Loucy (cell line): ENCODE data around the gene HGS.

Experiments
- EZH2phosphoT487 ChIP-seq: fragments of 200-600 bp; IDR thresholded peaks from 2 replicates; pipeline ENCODE4 v1.6.1; 2018; ENCODE audit warnings: antibody characterized with exemption, mild to moderate bottlenecking, moderate library complexity, borderline replicate concordance
- TF ChIP-seq, protein P1 (sequence below): fragments of 200-600 bp; sonication (generic); conservative IDR thresholded peaks from 2 replicates; pipeline ENCODE4 v1.5.1; 2014; ENCODE audit warnings: mild to moderate bottlenecking, antibody characterized with exemption, low read length

DNA sequence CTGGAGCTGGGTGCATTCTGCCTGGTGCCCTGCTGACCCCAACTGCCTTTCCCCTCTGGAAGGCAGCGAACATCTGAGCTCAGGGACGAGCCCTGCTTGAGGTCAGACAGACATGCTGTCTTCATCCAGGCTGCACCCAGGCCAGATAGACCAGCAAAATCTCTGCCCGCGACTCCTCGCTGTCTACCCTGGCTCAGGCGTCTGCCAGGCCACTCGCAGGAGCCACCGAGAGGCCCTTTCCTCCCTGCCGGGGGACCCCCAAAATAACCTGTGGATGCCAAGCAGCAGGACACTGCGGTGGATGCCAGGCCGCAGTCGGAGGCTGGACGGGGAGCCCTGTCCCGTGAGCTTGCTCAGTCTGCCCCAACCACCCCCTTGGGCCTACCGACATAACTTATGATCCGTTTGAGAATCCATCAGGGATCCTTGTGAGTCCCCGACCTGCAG is 25.0 kb downstream of the HGS start:
- TF ChIP-seq, protein P1, sequence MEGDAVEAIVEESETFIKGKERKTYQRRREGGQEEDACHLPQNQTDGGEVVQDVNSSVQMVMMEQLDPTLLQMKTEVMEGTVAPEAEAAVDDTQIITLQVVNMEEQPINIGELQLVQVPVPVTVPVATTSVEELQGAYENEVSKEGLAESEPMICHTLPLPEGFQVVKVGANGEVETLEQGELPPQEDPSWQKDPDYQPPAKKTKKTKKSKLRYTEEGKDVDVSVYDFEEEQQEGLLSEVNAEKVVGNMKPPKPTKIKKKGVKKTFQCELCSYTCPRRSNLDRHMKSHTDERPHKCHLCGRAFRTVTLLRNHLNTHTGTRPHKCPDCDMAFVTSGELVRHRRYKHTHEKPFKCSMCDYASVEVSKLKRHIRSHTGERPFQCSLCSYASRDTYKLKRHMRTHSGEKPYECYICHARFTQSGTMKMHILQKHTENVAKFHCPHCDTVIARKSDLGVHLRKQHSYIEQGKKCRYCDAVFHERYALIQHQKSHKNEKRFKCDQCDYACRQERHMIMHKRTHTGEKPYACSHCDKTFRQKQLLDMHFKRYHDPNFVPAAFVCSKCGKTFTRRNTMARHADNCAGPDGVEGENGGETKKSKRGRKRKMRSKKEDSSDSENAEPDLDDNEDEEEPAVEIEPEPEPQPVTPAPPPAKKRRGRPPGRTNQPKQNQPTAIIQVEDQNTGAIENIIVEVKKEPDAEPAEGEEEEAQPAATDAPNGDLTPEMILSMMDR, result no peak
- TF ChIP-seq EZH2phosphoT487, result no peak
